ENCODE results near the gene CHAT.

Gene CHAT

DNA sequence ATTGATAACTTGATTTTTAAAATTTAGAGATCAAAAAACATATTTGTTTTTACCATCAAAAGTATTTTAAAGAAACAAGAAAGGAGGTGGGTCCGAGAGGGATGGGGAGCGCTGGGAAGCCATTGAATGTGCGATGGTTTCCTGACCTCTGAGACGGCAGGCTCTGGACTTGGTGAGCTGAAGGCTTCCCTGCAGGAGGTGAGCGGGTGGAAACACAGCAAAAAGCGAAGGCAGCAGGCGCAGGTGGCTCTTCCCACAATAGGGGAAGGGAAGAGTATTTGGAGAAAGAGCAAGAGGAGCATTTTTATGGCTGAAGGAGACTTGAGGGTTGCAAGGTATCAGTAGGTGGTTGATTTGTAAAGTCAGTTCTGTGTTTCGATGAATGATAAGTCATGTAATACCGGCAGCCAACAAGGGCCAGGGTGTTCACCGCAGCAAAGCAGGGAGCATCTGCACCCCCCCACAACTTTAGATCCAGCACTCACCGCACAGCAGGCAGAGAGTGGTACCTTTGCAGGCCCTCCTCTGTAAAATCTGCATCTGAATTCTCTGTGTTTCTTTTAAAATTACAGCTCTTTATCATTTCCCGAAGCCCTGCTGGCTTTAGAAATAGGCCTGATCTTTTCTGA is 76.2 kb downstream of the CHAT start:
- no peak for DNase-seq

DNA sequence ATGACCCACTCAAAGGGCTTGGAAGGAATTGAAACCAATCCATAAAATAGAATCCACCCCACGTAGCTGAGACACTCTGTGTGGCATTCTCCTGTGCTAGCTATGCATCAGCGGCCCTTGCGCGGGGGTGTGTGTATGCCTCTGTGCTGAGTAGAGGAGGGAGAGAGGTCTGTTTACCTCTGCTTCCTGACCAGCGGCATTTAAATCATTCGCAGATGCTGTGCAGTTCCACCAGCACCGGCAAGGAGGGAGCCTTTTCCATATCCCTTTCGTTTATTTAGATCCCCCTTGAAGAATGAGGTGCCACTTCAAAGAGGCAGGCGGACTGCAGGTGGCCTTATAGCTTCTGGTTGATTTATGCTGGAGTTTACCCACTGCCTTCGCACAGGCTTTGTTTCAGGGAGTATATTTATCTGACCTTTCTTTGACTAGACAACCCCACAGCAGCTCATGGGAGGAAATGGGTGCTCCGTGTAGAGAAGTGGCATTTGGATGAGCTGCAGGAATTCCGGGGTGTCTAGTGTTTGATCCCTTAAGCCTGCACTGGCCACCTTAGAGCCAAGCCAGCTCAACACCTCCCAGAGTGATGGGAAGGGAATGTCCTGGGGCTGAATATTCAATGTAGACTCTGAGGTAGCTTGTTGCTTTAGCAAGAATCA is 77.0 kb downstream of the CHAT start:
- no peak for DNase-seq

DNA sequence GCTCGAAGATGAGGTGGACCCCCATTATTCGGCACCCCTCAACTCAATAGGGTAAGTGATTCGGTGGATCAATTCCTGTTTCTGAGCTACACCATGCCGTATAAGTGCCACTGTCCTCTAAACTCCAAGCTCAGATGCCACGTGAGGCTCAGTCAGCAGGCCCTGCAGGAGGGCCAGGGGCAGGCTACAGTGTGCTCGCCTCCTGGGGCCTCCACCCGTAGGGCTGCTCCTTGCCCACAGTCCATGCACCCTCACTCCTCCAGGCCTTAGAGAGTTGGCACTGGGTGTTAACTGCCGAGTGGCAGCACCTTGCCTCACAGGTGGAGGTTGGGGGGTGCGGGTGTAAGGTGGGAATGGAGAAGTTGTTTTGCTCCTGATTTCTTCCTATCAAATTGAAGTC is 77.8 kb downstream of the CHAT start:
- DNase-seq = no peak

DNA sequence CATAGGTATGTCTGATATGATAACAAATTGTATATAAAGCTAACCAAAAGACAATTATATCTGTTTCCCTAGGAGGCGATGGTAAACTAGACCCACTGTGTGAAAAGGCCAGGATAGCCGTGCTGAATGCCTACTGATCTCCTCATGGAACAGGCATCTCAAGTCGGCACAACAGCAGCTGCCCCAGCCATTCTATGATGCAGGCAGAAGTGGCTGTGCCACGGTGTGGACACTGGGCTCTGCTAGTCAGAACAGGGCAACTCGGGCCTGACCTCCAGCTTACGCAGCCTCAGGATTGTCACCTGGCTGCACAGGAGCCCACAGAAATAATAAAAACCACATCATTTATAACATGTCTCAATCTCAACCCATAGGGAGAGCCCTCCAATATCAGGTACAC is 80.6 kb downstream of the CHAT start:
- DNase-seq = no peak

DNA sequence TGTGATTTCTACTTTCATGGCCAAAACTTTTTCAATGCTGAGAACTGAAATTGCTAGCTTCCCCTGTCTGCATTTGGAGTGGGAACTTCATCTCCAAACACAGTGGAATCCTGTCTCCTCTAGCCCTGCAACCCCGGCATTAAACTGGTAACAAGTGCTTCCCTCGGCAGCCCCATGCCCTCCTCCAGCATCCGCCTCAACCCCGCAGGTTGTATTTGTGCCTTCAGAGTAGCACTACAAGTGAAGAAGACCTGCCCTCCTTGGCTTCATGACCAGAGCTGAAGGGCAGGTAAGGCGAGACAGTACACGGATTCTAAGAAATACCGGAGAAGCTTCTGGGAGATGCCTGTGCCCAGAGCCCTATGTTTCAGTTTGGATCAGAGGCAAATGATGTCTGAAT is 82.5 kb downstream of the CHAT start:
- no peak for DNase-seq

DNA sequence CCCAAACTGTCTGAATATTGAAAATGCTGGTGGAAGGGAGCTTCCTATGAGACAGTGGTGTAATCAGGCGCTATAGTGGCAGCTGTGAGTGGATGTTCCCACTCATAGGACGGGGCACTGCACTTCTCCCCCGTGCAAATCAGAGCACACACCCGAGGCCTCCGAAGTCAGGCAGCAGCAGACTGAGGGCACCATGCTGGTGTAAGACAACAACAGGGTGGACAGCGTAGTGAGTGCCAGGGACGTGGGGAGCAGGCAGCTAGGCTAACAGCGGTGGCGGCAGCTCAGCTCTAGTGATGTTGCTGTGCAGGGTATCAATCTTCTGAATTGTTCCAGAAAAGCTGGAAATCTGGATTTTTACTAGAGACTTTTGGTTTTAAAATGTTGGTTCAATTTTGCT is 84.8 kb downstream of the CHAT start:
- no peak for DNase-seq

DNA sequence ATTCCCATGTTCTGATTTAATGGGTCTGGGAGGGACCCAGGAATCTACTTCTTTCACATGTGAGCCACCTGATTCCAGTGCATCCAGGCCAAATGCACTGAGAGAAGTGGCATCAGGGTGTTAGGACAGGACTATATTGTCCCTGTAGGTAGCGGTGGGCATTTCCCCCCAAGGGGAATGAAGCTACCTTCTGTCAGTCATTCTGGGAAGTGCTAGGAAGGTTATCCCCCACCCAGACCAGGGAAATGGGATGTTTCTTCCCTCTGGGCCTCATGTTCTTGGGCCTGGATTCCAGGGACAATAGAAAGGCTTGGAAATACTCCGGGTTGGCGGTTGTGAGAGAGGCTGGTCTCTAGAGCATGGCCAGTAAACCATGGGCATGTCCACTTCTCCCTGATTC is 86.4 kb downstream of the CHAT start:
- DNase-seq = no peak

DNA sequence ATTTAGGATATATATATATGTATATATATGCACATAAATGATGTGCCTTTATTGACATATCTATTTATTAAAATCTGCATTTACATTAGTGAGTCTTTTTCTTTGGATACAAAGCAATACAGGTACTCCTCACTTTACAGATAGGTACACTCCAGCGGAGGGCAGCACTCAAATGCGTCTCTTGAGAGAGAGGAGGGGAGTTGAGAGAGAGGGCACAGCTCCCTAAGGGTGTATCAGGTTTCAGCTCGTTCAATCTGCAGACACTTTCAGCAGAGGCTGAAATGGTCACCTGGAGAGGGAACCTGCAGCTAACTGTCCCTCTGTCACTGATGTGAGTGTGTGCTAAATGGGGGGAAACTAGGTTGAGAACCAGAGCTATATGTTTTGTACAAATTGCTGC is 87.2 kb downstream of the CHAT start:
- no peak for DNase-seq

DNA sequence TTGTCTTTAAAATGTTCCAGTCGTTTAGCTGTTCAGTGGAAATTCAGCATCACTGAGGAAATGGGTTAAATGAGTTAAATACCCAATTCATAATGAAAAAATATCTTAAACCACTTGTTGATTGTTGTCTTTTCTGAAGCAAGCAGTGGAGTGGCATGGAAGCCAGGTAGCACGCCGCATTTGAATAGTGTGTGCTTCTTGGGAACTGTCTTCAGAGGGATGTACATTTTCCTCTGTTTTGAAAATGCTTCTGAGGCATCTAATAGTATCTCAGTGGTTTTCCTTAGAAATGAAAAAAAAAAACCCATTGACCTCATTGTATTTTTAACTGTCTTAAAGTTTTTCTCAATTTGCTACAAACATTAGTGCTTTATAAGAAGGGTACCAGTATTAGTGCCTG is 93.7 kb downstream of the CHAT start:
- DNase-seq = no peak

DNA sequence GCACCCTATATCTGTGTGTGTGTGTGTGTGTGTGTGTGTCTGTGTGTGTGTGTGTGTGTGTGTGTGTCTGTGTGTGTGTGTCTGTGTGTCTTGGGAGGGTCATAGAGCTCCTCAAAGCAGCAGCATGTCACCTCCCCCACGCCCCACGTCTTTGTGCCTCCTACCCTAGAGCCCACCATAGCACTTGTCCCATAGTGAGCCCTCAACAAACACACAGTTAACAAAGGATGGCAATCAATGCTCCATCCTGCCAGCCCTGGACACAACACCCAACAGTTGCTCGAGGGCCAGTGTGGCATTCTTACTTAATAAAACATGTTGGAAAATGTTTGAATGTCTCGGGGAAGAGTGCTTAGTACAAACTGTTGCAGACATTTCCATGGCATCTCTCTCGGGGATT is 96.1 kb downstream of the CHAT start:
- DNase-seq = no peak

DNA sequence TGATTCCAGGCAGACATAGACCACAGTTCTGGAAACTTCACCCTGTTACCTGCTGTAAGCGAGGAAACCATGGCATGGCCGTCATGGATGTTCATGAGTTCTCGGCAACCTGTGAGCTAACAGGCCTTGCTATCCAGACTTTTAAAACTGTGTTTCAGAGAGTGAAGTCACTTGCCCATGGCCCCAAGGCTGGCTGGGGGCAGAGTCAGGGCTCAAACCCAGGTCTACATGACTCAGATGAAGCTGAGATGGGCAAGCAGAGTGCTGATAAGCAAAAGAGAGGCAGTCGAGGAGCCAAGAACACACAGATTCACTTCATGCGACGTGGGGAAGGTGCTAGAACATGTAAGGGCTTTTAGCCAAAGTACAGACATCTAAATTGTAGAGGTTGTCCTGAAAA is 97.1 kb downstream of the CHAT start:
- no peak for DNase-seq

DNA sequence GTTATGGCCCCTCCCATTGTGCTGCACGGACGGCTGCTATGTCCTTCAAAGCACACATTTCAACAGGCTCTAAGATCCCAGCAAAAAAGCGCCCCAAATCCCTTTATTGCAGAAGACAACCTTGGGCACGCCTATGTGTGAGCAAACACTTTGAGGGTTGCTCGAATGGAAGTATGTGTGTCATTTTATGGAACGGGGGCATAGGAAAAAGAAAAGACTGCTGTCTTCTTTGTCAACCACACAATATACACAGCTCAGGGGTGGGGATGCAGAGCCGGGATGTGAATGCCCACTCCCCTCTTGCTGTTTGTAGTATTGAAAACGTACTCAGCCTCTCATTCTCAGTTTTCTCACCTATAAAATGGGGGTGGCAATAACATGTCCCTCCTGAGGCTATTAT is 97.6 kb downstream of the CHAT start:
- no peak for DNase-seq

DNA sequence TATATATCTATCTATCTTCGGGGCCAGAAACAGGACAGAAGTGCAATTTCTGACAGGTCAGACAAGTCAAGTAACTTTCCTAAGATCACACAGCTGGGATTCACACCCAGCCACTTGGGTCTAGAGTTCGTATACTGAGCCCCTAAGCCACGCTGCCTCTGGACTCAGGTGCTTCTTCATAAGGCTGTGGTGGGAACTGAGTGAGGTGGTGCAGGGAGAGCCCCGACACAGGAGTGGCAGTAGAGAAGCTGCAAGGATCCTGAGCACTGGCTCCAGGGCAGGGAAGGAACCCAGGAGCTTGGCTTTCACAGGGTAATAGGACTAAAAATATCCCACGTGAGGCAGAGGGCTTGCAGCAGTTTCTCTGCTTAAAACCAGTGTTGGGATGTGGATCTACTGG is 99.4 kb downstream of the CHAT start:
- no peak for DNase-seq
